Measurements from ENCODE around the gene LSS. TPM values are rescaled to one million over a fixed set of nuclear protein-coding genes. Genes with fewer than 3 reads are reported as not detected.
"Not testable (repeated sequence)": the region's sequence is repeated elsewhere in the genome, so short reads cannot be mapped to it uniquely, and the experiment has no call there.

Gene LSS
- total RNA-seq, 1 donor from 2014 or later: 19.7 TPM

GRCh38 chr21:46142582-46143473 lies 85.7 kb downstream of the LSS start:
- Mint-ChIP-seq H3K4me1 (peaks cover 11% of the 10 kb centered on the region), H3K27ac (no peak overlapping the region), H3K27me3 (no peaks in the 10 kb centered on the region), H3K36me3 (ENCODE audit: low read depth) (no peaks in the 10 kb centered on the region), H3K9me3 (no peaks in the 10 kb centered on the region), H3K4me3 (no peak overlapping the region)
- intact Hi-C loops (cut with micrococcal nuclease): loop anchor here (1.0 to 5.0 kb wide), 4 partner anchors 41 to 314 kb away; partner anchors contain the start of genes DIP2A, LSS and SPATC1L
- peak; percentile 74 for DNase-seq

- Mint-ChIP-seq H3K27ac (no peak overlapping the region), H3K4me3 (no peak overlapping the region), H3K9me3 (no peaks in the 10 kb centered on the region), H3K4me1 (peaks cover 11% of the 10 kb centered on the region), H3K27me3 (no peaks in the 10 kb centered on the region), H3K36me3 (ENCODE audit: low read depth) (no peaks in the 10 kb centered on the region)
- intact Hi-C loops (cut with micrococcal nuclease): loop anchor here (5.0 kb wide), 3 partner anchors 85 to 315 kb away; partner anchors contain the start of genes DIP2A and LSS
- no peak for DNase-seq
Measured at GRCh38 chr21:46141767-46142581, 86.6 kb downstream of the LSS start.

- not testable (repeated sequence) for H3K36me3 Mint-ChIP-seq (ENCODE audit: low read depth); DNase-seq; H3K27ac Mint-ChIP-seq; H3K27me3 Mint-ChIP-seq; H3K9me3 Mint-ChIP-seq; H3K4me3 Mint-ChIP-seq
- peaks cover 11% of the 10 kb centered on the region for H3K4me1 Mint-ChIP-seq
- intact Hi-C loops (cut with micrococcal nuclease): loop anchor here (5.0 kb wide), 3 partner anchors 87 to 317 kb away; partner anchors contain the start of genes DIP2A and LSS
Measured at GRCh38 chr21:46140352-46141003, 88.1 kb downstream of the LSS start.

GRCh38 chr21:46139686-46140085 lies 88.9 kb downstream of the LSS start:
- Mint-ChIP-seq H3K36me3 (ENCODE audit: low read depth) (no peaks in the 10 kb centered on the region), H3K4me1 (peaks cover 10% of the 10 kb centered on the region), H3K27ac (no peak overlapping the region), H3K9me3 (no peaks in the 10 kb centered on the region), H3K27me3 (no peaks in the 10 kb centered on the region), H3K4me3 (no peak overlapping the region)
- intact Hi-C loops (cut with micrococcal nuclease): loop anchor here (5.0 kb wide), 3 partner anchors 88 to 318 kb away; partner anchors contain the start of genes DIP2A and LSS
- no peak for DNase-seq

- no peaks in the 10 kb centered on the region for H3K27me3 Mint-ChIP-seq
- intact Hi-C loops (cut with micrococcal nuclease): no loop called here
- H3K27ac Mint-ChIP-seq: no peak overlapping the region
- DNase-seq: no peak
- peaks cover 1% of the 10 kb centered on the region for H3K4me1 Mint-ChIP-seq
- no peak overlapping the region for H3K4me3 Mint-ChIP-seq
- H3K36me3 Mint-ChIP-seq (ENCODE audit: low read depth): no peaks in the 10 kb centered on the region
- H3K9me3 Mint-ChIP-seq: no peaks in the 10 kb centered on the region
Measured at GRCh38 chr21:46138383-46138970, 90.1 kb downstream of the LSS start.

Other genes starting within 250 kb of the LSS start
- gene COL6A1, start 247.0 kb downstream of the LSS start, total RNA-seq: 0.40 and 0.47 TPM in 2 replicates
- 2.0 and 2.3 TPM in 2 replicates for gene COL6A2, start 130.7 kb downstream of the LSS start, total RNA-seq
- gene FTCD, start 73.2 kb downstream of the LSS start, total RNA-seq: 0.30 and 0.43 TPM in 2 replicates
- 10.8 and 12.0 TPM in 2 replicates for gene SPATC1L, start 44.3 kb downstream of the LSS start, total RNA-seq
- gene MCM3AP, start 56.8 kb upstream of the LSS start, total RNA-seq: 129 and 138 TPM in 2 replicates
- 16.2 and 18.2 TPM in 2 replicates for gene YBEY, start 57.6 kb upstream of the LSS start, total RNA-seq
- gene C21orf58, start 95.1 kb upstream of the LSS start, total RNA-seq: 28.4 and 33.4 TPM in 2 replicates
- 52.0 and 61.2 TPM in 2 replicates for gene PCNT, start 95.4 kb upstream of the LSS start, total RNA-seq
- gene DIP2A, start 230.1 kb upstream of the LSS start, total RNA-seq: 30.5 and 31.3 TPM in 2 replicates